ENCODE measurements around the gene PFKFB3. TPM values are rescaled to one million over a fixed set of nuclear protein-coding genes. Genes with fewer than 3 reads are reported as not detected.
A peak's percentile ranks its signal among the peaks of the same experiment; 100 is the strongest.

Gene PFKFB3
- total RNA-seq, 4 donors from 2014 or later: 29.6 to 78.3 (median 38.4) TPM

- no peaks in the 10 kb centered on the region for H3K27me3 ChIP-seq
- H3K4me1 ChIP-seq: no peaks in the 10 kb centered on the region
- WGBS, 2 donors (ENCODE audit: low coverage in 1 of 2): no CpG with 5 or more reads among the region's 5 CpGs
- H3K36me3 ChIP-seq: peaks cover 0 to 100% of the 10 kb centered on the region in 2 donors
- H3K9me3 ChIP-seq: no peaks in the 10 kb centered on the region
- H3K27ac ChIP-seq: no peak overlapping the region
- H3K4me3 ChIP-seq: no peak overlapping the region
- TF ChIP-seq POLR2AphosphoS5 (IDR thresholded peaks at IDR 0.05) (no peak), EP300 (IDR thresholded peaks at IDR 0.05) (no peak), POLR2A (IDR thresholded peaks at IDR 0.05) (no peak), CTCF (IDR thresholded peaks at IDR 0.05) (no peak)
- ATAC-seq: peak; percentile 40
Measured at GRCh38 chr10:6228647-6229046, 25.9 kb downstream of the PFKFB3 start.

- no peaks in the 10 kb centered on the region for H3K4me1 ChIP-seq
- no peak overlapping the region for H3K4me3 ChIP-seq
- no peaks in the 10 kb centered on the region for H3K9me3 ChIP-seq
- no peaks in the 10 kb centered on the region for H3K27me3 ChIP-seq
- ATAC-seq: no peak
- H3K27ac ChIP-seq: no peak overlapping the region
- H3K36me3 ChIP-seq: peaks cover 0 to 100% of the 10 kb centered on the region in 2 donors
- WGBS, 2 donors (ENCODE audit: low coverage in 1 of 2): 95% methylated on average over 3 of the region's 15 CpGs; no CpG with 5 or more reads in 1 of the 2 donors
- no peak for TF ChIP-seq EP300 (IDR thresholded peaks at IDR 0.05)
- no peak for TF ChIP-seq POLR2AphosphoS5 (IDR thresholded peaks at IDR 0.05)
- no peak for TF ChIP-seq CTCF (IDR thresholded peaks at IDR 0.05)
- TF ChIP-seq POLR2A (IDR thresholded peaks at IDR 0.05): no peak
Measured at GRCh38 chr10:6229290-6229689, 26.6 kb downstream of the PFKFB3 start.

- no peaks in the 10 kb centered on the region for H3K4me1 ChIP-seq
- no peak overlapping the region for H3K27ac ChIP-seq
- H3K9me3 ChIP-seq: no peaks in the 10 kb centered on the region
- H3K4me3 ChIP-seq: no peak overlapping the region
- peaks cover 0 to 100% of the 10 kb centered on the region in 2 donors for H3K36me3 ChIP-seq
- ATAC-seq: no peak
- no peaks in the 10 kb centered on the region for H3K27me3 ChIP-seq
- TF ChIP-seq POLR2AphosphoS5 (IDR thresholded peaks at IDR 0.05) (no peak), EP300 (IDR thresholded peaks at IDR 0.05) (no peak), CTCF (IDR thresholded peaks at IDR 0.05) (no peak), POLR2A (IDR thresholded peaks at IDR 0.05) (no peak)
- WGBS, 2 donors (ENCODE audit: low coverage in 1 of 2): 76% methylated on average over 3 of the region's 13 CpGs; no CpG with 5 or more reads in 1 of the 2 donors
Measured at GRCh38 chr10:6229746-6230145, 27.0 kb downstream of the PFKFB3 start.

- WGBS, 2 donors (ENCODE audit: low coverage in 1 of 2): 80% methylated on average over 2 of the region's 2 CpGs; no CpG with 5 or more reads in 1 of the 2 donors
- Histone ChIP-seq H3K36me3 (peaks cover 0 to 100% of the 10 kb centered on the region in 2 donors), H3K9me3 (no peaks in the 10 kb centered on the region), H3K4me1 (no peaks in the 10 kb centered on the region), H3K27me3 (no peaks in the 10 kb centered on the region), H3K27ac (no peak overlapping the region), H3K4me3 (no peak overlapping the region)
- ATAC-seq: no peak
- no peak for TF ChIP-seq EP300 (IDR thresholded peaks at IDR 0.05)
- no peak for TF ChIP-seq CTCF (IDR thresholded peaks at IDR 0.05)
- TF ChIP-seq POLR2AphosphoS5 (IDR thresholded peaks at IDR 0.05): no peak
- no peak for TF ChIP-seq POLR2A (IDR thresholded peaks at IDR 0.05)
Measured at GRCh38 chr10:6230315-6230714, 27.6 kb downstream of the PFKFB3 start.

GRCh38 chr10:6231146-6231545 lies 28.4 kb downstream of the PFKFB3 start:
- Histone ChIP-seq H3K4me3 (no peak overlapping the region), H3K27me3 (no peaks in the 10 kb centered on the region), H3K27ac (no peak overlapping the region), H3K4me1 (no peaks in the 10 kb centered on the region), H3K9me3 (no peaks in the 10 kb centered on the region), H3K36me3 (peaks cover 0 to 100% of the 10 kb centered on the region in 2 donors)
- no peak for ATAC-seq
- WGBS, 2 donors (ENCODE audit: low coverage in 1 of 2): 96% methylated on average over 8 of the region's 12 CpGs; no CpG with 5 or more reads in 1 of the 2 donors
- TF ChIP-seq POLR2A (IDR thresholded peaks at IDR 0.05): no peak
- no peak for TF ChIP-seq CTCF (IDR thresholded peaks at IDR 0.05)
- TF ChIP-seq EP300 (IDR thresholded peaks at IDR 0.05): no peak
- no peak for TF ChIP-seq POLR2AphosphoS5 (IDR thresholded peaks at IDR 0.05)

Measured in gastroesophageal sphincter (tissue), 4 donors.